GM21723 (cell line): Measurements from ENCODE around the gene DUSP7.

Experiments
- ATAC-seq: cut with Tn5 transposase; IDR thresholded peaks from one replicate; pipeline ENCODE4 v1.9.1; 2021; ENCODE audit warnings: mild to moderate bottlenecking, moderate library complexity; ENCODE audit not compliant: unreplicated experiment

The DUSP7 gene

DNA sequence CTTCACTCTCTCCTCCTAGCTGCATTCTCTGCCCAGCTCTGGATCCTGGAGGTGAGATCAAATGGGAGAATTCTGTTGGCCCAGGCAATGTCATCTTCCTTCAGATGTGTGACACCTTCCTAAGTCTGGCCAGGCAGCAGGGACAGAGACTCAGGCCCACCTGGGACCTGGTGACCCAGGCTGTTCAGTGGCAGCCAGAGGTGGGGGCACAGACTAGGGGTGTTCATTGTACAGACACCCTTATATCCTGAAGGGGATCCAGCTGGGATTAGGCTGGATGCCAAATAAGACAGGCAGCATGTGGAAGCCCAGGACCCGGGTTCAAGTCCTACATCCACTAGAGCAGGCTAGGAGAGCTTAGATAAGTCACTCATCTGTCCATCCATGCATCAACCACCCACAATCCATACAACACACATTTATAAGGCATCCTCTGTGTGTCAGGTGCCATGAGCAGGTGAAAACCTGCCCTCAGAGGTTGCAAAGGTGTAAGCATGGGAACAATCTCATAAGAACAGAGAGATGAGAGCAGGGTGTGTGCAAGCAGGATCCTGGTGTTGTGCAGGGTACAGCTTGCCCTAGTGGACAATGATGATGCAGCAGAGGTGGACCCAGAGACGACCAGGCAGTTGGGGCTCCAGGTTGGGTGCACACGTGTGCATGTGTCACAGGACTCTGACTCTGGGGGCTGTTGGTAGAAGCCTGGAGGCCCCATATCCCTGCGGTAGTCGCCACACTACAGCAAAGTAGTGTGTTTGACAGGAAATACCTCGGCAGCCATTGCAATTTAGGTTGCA is 42.4 kb downstream of the DUSP7 start:
- no peak for ATAC-seq

DNA sequence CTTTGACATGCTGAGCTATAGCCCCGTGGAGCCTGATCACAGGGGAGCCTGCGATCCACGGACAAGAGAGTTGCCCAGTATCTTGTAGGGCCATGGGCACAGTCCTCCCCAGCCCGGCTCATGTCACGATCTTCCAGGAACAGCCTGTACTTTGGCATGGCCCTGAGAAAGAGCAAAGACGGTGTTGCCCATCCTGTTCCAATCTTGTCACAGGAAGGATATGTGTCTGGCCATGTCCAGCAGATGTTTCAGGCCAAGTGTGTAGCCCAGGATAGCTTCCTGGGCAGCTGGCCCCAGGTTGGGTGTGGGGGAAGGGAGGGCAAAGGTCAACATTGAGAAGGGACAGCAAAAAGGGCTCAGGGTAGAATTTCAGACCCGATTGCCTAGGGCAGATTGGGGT is 43.7 kb downstream of the DUSP7 start:
- ATAC-seq: no peak

DNA sequence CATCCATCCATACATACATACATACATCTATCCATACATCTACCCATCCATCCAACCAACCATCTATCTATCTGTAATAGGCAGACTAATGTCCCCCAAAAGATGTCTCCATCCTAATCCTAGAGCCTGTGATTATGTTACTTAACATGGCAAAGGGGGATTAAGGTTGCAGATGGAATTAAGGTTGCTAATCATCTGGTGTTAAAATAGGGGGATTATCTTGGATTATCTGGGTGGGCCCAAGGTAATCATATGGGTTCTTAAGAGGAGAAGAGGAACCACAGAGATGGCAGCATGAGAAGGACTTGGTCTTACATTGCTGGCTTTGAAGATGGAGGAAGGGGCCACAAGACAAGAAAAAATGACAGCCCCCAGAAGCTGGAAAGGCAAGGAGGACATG is 45.9 kb downstream of the DUSP7 start:
- ATAC-seq: no peak

DNA sequence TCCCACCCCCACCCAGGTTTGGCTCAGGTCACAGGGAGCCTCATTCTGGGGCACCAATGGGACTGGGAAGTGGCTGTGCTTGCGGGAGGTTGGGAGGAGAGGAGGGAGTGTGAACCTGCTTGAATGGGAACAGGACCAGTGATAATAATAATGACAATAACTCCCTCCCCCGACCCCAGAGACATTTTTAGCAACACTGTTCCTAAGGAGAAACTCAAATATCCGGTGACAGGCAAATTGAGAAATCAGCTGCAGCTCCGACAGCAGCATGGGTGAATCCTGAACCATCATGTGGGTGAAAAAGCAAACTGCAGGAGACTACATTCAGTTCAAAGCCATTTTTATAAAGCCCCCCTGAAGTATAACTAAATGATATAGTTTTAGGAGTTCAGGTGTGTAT is 49.1 kb downstream of the DUSP7 start:
- ATAC-seq: no peak

DNA sequence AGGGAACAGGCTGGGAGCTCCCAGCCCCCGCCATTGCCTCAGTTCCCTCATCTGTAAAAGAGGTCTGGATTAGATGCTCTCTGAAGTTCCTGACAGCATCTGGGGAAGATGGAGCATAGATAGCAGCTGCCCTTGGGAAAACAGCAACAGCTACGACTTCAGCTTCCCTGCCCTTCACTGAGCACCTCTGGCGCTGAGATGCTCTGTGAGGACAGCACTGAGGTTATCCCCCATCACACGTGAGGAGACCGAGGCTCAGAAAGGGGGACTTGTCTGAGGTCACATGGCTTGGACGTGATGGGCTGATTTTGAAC is 49.6 kb downstream of the DUSP7 start:
- no peak for ATAC-seq

DNA sequence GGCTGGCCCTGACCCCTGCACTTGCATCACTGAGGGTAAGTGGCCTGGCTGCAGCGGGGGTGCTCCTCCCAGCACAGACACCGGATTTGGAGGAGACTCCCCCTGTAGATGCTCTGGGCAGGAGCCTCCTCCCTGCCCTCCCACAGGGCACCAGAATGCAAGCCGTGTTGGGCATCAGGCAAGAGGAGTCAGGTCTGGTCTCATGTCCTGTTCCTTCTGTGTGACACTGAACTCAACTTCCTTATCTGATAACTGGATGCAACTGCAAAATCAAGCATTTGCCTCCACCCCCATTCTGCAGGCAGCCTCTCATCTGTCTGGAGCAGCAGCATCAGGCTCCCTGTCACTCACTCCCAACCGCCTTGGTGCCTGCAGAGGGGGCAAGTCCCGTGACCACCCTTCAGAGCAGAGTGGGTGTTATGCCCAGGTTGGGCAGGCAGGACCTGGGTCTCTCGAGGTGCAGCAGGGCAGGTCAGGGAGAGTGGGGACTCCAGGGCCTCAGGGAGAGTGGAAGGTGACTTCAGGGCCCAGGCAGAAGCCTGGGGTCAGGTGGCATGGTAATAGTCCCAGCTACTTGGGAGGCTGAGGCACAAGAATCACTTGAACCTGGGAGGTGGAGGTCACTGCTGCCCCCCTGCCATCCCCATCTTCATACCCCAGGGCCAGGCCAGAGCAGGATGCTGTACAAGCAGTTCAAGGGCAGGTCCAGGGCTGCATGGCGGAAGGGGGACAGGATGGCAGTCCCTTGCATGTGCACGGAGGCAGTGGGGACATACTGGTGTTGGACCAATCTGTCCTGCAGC is 50.2 kb downstream of the DUSP7 start:
- no peak for ATAC-seq

DNA sequence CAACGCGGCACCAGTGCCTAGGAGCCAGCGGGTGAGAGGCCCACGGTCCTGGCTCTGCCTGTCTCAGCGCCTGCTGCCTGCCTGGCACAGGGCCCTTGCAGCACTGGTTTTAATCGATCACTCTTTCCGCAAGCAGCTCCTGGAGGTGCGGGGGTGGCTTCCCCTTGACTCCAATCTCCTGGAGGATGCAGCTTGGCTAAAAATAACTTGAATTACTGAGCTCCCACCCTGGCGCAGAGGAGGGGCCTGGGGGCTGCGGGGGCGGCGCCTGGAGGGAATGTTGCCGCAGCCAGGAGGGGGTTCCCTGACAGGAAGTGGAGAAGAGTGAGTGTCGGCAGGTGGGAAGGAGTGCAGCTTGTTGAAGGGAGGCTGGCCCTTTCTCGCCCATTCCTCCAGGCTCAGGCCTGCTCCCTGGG is 50.8 kb downstream of the DUSP7 start:
- no peak for ATAC-seq

DNA sequence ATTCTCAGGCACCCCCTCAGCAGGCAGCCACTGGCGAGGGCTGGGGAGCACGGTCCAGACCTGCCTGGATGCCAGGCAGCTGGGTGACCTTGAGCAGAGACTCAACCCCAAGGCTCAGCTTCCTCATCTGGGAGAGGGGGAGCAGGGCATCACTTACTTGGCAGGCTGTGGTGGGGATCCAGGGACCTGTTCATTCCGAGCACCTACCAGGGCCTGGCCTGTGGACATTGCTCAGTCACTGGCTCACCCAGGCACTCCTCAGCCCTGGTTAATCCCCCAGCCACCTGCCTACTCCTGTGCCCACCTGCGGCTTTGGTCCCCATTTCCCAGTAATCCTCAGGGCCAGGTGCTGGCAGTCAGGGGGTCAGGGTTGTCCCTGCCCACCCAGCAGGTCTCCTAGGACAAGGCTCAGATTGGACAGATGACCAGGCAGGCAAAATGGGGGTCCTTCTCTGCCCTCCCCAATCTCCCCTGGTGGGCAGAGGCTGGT is 51.4 kb downstream of the DUSP7 start:
- no peak for ATAC-seq

DNA sequence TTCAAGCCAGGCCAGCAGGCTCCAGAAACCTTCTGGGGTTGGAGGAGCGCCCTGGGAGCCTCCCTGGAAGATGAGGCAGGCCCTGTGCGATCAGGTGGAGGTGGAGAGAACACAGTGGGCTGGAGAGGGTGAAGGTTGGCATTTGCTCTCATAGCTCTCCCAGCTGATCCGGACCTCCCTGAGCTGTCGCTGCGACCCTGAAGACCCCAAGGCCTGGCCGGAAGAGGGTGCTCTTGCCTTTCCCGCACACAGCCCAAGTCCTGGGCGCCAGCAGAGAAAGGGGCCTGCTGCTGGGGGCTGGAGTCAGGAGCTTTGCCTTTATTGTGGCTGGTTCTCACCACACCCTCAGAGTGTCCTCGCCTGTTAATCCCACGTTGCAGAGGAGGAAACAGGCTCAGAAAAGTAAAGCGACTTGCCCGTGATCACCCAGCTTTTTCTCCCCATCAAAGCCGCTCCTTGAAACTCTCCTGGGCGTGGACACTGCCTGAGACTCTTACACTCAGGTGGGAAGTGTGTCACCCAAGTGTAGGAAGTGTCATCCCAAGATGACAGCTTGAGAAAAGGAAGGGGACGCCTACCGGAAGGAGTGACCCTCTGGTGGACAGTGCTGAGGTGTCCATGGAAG is 52.1 kb downstream of the DUSP7 start:
- no peak for ATAC-seq

DNA sequence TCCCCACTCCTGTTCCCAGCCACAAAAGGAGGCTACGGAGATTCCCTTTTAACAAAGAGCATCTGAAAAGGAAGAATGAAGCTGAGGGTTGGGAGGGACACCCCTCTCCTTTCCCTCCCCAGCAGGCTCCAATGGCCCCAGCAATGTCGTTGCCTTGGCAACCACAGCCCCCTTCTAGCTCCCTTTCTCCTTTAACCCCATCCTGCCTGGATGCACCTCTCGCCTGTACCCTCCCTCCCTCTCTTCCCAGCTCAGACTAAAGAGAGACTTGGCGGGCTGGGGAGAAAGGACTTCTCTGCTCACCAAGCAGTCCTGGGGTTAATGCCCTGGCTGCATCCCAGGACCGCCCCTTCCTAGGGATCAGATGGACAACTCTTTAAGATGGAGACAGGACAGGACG is 53.6 kb downstream of the DUSP7 start:
- no peak for ATAC-seq

DNA sequence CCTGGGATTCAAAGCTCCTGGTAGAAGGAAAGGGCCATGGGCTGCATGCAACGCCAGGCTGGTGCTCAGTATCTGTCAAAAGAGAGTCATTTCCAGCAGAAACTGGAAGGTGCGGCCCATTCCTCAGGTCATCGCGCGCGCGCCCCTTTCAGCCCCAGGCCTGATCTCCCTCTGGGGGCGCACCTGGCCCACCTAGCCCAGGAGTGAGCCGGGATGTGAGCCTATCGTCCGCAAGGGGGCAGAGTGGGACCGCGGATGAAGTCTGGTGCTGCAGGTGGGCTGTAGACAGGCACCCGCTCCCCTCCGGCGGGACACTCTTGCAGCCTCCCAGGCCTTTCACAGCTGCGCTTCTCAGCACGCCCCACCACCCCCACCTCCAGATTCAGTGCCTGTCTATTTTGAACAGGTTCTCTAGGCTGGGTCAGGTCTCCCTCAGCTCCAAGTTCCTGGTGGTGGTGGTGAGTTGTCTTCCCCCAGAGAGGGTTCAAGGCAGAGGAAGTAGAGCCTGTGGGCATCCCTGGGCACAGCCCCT is 54.9 kb downstream of the DUSP7 start:
- peak; percentile 87 for ATAC-seq

DNA sequence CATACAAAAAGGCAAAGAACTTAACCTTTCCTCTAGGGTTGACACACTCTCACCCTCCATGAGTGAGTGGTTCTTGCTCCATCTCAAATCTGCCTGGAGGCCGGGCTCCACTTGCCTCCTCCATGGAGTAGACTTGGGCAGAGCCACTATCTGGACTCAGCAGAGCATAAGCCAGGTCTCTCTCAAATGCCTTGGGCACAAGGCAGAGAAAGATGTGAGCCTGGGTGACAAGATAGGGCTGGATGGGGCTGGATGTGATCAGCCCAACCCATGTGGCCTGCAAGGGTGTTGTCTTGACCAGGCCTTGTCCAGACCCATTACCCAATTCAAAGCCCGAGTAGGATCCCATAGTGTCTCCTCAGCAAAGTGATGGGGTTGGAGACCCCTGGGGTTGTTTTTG is 56.5 kb downstream of the DUSP7 start:
- ATAC-seq: no peak
